HG02840 (cell line): ENCODE data around the gene CLDN11.

Experiments used
- ATAC-seq: cut with Tn5 transposase; IDR thresholded peaks from one replicate; pipeline ENCODE4 v1.9.1; 2021; ENCODE audit warnings: mild to moderate bottlenecking, moderate library complexity, moderate number of reproducible peaks; ENCODE audit not compliant: unreplicated experiment, low FRiP score

CLDN11 gene

DNA sequence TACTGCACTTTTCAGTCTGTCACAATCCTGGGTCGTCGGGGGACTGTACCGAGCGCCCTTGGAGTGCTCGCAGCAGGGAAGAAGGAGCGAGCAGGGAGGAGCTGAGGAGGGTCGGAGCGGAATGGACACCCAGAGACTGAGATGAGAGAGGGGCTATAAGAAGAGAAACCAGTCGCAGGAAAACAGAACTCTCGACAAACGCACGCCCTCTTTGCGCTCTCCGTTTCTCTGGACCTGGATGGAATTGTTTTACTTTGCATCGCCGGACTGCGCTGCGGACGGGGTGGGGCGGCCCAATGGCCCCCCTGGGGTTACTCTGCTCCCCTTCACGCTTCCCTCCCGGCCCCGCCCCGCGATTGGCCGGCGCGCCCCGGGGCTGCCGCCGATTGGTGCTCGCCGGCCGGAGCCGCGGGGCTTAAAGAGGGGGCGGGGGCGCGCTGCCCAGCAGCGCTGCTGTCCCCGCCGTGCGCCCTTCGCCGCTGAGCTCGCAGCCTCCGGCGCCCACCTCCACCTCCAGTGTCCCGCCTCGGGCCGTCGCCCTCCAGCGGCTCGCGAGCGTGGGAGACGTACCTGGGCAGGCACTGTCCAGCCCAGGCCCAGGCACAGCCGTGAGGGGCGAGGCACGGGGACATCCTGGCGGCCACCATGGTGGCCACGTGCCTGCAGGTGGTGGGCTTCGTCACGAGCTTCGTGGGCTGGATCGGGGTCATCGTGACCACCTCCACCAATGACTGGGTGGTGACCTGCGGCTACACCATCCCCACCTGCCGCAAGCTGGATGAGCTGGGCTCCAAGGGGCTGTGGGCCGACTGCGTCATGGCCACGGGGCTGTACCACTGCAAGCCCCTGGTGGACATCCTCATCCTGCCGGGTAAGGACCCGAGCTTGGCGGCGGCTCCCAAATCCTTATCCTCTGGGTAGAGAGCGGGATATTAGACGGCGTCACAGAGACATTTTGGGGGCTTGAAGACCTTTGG is at the start of gene CLDN11:
CLDN11 (plus strand) TSS at position 447 of the 977 bp plus-strand sequence; CDS start at position 646, 199 bp downstream.
- no peak for ATAC-seq

DNA sequence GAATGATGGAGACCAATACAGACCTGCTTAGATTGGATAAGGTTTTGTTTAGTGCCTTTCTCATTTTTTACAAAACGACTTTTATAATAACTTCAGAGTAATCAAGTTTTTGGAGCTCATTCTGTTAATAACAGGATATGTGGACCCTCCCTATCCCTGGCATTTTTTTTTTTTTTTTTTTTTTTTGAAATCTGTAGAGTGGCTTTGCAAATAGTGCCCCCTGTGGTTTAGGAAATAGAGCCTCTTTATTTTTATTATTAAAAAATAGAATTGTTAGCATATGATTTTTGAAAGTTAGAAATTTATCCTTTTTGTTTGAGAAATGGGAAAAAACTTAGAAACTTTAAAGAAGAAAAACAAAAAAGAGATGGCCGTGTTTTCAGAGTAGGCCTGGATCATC is 49.7 kb upstream of the CLDN11 start:
- ATAC-seq, result no peak

DNA sequence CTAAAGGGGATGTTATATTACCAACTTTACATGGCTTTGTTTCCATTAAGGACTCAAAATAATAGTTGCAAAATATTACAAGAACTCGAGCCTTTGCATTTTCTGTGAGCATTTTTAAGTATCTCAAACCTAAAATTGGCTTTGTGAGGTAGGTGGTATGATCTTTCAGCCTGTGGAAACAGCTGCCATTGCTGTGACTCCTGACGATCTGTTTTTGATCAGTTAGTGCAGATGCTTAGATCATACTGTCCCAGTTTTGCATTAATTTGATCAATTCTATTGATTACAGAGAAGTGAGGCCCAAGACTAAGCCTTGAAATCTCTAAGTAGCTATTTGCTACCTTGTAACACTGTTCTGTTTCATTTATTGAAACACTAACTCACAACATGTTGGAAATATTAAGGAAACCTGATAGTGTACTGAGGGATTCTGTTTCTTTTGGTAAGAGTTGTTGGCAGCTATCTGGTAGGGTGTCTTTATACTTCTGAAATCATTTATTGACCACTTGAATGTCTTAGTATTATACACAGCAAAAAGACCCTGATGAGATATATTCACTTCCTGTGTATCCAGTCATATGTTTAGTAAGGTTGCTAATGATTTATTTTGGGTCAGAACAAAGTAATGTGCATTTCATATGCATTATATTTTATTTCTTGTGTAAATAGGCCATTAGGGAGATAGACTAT is 46.3 kb upstream of the CLDN11 start:
- ATAC-seq, result no peak

DNA sequence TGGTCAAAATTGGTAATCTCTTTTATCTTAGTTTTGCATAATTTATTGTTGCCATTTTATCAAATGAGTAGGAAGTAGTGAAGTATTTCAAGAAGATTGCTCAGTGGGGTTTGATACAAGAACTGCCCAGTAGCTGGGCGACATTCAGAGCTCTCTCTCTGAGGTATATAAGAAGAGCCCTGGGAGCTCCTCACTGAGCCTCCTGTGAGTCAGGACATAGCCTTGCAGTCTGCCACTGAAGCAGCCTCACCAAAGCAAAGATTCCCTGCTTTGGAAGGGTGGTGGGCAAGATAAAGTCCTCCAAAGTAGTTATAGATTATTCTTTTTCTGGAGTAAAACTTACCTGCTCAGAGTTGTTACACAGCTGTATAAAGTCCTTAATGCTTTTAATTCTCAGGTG is 35.1 kb upstream of the CLDN11 start:
- ATAC-seq, result no peak

DNA sequence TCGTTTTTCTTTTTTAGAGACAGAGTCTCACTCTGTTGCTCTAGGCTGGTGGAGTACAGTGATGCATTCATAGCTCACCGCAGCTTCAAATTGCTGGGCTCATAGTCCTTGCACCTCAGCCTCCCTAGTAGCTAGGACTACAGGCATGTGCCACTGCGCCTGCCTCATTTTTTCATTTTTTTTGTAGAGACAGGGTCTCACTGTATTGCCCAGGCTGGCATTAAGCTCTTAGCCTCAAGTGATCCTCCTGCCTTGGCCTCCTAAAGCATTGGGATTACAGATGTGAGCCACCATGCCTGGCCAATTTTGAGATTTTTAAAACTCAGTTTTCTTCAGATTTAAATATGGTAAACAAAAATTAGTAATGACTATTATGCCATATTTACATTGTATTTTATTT is 32.2 kb upstream of the CLDN11 start:
- ATAC-seq, result no peak

DNA sequence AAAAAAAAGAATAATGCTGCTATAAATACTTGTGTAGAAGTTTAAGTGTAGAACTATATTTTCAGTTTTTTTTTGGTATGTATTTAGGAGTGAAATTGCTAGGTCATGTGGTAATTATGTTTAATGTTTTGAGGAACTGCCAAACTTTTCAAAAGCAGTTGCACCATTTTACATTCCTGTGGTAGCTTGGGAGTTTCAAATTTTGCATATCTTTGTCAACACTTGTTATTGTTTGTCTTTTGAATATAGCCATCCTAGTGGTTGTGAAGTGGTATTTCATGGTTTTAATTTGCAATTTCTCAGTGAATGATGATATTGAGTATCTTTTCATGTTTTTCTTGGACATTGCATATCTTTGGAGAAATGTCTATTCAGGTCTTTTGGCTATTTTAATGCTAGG is 30.7 kb upstream of the CLDN11 start:
- ATAC-seq, result no peak

DNA sequence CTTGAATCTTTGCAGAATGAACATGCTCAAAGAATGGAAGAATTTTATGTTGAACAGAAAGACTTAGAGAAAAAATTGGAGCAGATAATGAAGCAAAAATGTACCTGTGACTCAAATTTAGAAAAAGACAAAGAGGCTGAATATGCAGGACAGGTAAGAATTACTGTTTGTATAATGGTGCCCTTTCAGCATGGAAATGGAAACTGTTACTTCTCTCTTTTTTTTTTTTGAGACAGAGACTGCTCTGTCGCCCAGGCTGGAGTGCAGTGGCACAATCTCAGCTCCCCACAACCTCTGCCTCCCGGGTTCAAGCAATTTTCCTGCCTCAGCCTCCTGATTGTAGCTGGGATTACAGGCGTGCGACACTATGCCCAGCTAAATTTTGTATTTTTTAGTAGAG is 27.6 kb upstream of the CLDN11 start:
- ATAC-seq, result no peak

DNA sequence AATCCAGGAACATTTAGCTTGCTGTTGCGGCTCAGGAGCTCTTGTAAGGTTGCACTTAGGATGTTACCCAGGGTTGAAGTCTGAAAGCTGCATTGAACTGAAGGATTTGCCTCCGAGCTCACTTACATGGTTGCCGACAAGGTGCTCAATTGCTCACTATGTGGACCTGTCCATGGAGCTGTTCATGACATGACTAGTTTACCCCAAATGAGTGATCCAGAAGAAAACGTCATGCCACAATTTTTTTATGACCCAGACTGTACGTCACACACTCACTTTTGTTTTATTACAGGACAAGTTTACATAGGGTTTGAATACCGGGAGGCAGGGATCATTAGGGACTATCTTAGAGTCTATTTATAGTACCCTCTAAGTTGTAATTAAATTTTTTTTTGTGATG is 21.0 kb upstream of the CLDN11 start:
- ATAC-seq, result no peak

DNA sequence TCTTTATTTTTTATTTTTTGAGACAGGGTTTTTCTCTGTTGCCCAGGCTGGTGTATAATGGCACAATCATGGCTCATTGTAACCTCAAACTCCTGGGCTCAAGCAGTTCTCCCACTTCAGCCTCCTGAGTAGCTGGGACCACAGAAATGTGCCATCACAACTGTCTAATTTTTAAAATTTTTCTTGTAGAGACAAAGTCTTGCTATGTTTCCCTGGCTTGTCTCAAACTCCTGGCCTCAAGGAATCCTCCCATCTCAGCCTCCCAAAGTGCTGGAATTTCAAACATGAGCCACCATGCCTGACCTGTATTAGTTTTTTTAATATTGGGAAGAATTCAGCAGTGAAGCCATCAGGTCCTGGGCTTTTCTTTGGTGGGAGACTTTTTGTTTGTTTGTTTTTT is 13.6 kb upstream of the CLDN11 start:
- no peak for ATAC-seq

DNA sequence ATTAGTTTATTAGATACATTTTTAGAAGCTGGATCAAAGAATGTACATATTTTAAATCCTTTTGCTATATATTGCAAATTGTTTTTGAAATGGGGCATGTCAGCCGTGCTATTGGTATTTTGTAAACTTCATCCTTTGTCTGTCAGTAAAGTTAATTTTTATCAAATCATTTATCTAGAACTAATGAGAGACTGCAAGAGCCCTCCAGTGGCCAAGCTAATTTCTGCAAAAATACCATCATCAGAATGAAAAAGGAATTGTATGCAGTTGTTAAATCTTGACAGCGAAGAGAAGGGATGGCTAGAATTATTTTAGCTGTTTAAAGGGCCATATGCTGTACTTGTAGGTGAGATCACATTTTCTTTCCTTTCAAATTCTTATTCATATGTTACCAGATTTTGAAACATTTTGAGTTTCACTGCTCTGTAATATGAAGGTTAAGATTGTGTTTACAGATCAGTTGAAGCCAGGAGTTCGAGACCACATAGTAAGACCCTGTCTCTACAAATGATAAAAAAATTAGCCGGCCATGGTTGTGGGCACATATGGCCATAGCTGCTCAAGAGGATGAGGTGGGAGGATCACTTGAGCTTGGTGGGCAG is 8.1 kb upstream of the CLDN11 start:
- no peak for ATAC-seq

DNA sequence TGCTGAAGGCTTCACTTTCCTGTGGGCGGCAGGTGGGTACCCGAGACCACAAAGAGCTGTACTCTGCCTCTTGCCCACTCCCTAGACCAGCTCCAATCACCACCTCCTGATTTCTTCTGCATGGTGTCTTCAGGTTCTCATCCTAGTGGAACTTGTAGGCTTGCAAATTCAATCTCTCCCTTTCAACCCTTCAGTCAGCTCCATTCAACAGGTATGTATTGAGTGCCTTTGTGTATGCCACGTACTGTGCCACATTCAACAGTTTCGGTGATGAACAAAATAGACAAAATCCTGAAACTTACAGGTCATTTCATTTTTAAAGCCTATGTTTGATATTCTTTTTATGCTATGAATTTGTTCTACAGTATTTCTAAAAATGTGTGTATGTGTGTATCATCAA is 5.4 kb upstream of the CLDN11 start:
- ATAC-seq, result no peak

DNA sequence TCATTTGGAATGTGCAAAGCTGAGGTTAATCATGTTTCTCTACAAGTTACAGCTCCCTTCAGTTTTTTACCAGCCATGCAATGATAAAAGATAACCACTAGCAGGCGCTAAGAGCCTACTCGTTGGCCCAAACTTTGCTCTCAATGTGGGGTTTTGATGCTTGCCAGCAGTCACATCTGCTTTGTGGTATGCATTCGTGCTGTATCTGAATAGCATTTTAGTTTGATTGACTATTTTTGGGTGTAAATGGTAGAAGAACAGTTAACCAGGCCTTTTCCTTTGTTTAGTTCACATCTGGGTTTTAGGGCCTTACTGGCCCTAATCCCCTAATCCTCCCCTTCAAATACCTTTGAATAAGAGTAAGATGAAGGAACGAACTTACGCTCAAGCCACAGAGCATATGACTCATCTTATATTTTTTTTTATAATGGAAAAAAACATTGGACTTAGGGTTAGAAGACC is 4.4 kb upstream of the CLDN11 start:
- ATAC-seq, result no peak

DNA sequence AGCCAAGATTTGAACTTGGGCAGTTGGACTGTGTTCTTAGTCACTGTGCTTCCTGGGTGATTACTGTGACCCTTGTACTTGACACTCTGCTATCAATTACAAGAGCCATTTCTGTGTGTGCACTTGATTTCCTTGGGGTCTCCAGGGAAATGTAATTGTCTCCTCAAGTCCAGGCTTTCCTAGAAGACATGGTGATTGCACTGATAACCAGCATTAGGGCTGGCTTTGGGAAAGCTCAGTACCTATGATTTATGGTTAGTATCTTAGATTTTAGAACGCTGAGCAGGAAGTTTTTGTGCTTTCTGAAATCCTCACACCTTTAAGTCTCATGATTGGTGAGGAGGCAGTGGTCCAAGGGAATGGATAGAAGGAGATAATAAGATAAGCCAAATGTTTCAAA is 1.6 kb upstream of the CLDN11 start:
- ATAC-seq, result no peak

DNA sequence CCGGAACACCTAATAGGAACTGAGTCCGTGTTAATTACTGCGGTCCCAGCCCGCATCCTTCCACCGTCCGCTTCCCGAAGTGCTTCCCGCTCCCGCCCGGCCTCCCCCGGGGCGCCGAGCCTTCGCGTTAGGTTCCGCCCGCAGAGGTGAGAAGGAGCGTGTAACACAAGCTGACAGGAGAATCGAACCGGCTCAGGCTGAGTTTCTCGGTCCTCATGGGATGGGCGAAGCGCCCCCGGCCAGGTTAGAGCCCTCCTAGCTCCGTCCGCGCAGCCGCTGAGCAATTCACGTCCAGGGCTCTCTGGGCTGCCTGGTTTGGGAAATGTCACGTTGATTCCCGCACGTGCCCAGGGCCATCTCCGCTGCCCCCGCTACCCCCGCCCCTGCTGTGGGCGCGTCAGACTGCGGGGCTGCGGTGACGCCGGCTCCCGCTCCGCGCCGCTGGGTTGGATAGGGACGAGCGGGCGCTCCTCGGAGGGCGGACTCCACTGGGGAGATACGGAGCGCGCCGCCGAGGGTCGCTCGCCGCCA is 954 bp downstream of the CLDN11 start:
- ATAC-seq, result no peak

DNA sequence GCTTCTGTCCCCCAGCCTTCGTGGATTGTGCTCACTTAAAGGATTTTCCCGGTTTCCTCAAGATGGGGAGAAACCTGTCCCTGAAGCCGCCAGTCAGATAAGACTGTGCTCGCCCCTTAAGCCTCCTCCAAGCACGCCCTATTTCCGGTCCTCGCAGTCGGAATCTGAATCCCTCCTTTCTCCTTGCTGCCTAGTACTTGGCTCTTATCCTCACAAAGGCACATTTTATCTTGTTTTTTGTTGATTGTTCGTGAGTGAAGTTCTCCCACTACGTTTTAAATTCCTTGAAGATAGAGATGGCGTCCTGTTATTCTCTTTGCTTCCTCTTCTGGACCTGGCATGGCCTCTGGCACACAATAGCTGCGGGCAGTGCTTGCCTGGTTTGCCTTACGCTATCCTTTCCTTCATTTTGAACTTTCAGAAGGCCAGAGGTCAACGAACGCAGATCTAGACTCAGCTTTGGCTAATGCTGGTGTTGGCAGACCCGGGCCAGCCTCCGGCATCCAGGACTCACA is 1.7 kb downstream of the CLDN11 start:
- ATAC-seq, result no peak

DNA sequence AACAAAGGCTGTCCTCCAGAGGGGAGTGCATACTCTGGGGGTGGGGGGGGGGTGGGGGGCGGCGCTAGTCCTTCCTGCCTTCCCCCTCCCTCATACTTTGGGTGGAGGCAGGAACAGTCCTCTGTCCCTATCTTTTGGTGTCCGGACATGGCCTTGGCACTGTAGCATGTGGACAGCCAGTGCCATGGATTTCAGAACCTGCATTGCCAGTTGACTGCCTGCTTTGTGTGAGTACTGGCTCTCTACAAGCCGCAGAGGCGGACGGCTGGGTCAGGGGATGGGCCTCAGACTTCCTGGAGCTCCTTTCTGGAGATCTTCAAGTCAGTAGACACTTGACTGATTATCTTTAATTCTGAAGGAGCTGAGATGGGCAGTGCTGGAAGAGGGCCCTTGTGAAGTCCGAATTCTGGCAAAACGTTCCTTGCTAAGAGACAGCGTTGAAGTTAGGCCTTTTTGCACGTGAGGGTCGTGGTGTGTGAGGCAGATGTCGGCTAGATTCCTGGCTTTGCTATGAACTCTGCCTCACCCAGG is 2.5 kb downstream of the CLDN11 start:
- ATAC-seq, result no peak

DNA sequence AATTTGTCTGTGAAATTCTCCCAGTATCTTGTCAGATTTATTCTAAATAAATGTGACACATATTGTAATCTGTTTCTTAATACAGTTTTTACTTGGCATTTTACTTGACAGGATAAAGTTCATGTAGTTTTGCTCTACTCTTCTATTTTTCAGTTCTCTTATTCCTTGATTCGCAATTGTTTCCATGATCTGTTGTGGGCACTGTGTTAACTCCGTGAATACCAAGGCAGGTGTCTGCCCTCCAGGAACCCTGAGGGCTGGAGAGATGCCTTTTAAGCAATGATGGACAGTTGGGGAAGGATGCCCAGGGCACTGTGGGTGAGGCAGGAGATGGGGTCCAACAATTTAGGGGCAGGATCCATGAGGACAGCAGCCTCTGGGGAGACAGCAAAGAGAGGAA is 3.1 kb downstream of the CLDN11 start:
- no peak for ATAC-seq

DNA sequence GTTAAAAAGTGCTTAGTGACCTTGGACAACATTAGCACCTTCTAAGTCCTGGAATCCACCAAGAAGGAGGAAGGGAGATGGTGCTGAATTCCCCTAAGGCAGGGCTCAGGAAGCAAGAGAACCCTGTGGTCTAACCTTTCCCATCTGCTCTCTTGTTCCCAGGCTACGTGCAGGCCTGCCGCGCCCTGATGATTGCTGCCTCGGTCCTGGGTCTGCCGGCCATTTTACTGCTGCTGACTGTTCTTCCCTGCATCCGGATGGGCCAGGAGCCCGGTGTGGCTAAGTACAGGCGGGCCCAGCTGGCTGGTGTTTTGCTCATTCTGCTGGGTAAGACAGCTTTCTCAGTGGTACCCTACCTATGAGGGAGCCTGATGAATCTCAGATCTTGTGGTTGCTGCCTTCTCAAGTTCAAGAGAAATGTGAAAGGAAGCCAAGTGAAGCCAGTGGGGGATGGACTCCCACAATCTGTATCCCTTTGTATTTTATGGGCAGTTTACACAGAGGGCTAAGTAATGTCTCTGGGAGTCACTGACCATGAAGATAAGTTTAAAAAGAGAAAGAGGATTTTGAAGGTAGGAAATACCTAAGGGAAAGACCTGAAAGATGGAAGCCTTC is 4.4 kb downstream of the CLDN11 start:
- no peak for ATAC-seq

DNA sequence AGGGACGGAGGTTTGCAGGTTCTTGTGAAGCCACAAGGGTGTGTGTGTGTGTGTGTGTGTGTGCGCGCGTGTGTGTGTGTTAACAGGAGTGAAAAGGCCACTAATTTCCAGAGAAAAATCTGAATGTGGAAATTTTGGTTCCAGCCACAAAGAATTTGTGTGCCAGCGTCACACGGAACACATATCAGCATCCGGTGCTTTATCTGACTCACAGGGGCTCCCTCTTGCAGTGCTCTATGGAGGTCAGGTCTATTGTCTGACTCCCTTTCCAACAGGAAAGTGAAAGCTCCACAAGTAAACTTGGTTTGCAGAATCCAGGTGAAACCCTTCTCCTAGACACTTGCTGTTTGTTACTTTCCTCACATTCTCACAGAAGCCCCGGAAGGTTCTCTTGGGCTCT is 6.2 kb downstream of the CLDN11 start:
- no peak for ATAC-seq
